ENCODE results near the gene NEDD4L.
A peak's percentile ranks its signal among the peaks of the same experiment; 100 is the strongest.

NEDD4L gene

GRCh38 chr18:58398648-58399398 lies 354.8 kb downstream of the NEDD4L start:
- CTCF ChIA-PET: no interaction called here
- no peak for DNase-seq (ENCODE audit: low read depth, low spot score)
- POLR2A ChIA-PET: no interaction called here
- TF ChIP-seq, protein P1, sequence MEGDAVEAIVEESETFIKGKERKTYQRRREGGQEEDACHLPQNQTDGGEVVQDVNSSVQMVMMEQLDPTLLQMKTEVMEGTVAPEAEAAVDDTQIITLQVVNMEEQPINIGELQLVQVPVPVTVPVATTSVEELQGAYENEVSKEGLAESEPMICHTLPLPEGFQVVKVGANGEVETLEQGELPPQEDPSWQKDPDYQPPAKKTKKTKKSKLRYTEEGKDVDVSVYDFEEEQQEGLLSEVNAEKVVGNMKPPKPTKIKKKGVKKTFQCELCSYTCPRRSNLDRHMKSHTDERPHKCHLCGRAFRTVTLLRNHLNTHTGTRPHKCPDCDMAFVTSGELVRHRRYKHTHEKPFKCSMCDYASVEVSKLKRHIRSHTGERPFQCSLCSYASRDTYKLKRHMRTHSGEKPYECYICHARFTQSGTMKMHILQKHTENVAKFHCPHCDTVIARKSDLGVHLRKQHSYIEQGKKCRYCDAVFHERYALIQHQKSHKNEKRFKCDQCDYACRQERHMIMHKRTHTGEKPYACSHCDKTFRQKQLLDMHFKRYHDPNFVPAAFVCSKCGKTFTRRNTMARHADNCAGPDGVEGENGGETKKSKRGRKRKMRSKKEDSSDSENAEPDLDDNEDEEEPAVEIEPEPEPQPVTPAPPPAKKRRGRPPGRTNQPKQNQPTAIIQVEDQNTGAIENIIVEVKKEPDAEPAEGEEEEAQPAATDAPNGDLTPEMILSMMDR (IDR thresholded peaks at IDR 0.05; ENCODE audit: insufficient read depth, low read length, missing control alignments): no peak
- H3K4me3 ChIP-seq (ENCODE audit: low read depth, low read length): no peak overlapping the region

DNA sequence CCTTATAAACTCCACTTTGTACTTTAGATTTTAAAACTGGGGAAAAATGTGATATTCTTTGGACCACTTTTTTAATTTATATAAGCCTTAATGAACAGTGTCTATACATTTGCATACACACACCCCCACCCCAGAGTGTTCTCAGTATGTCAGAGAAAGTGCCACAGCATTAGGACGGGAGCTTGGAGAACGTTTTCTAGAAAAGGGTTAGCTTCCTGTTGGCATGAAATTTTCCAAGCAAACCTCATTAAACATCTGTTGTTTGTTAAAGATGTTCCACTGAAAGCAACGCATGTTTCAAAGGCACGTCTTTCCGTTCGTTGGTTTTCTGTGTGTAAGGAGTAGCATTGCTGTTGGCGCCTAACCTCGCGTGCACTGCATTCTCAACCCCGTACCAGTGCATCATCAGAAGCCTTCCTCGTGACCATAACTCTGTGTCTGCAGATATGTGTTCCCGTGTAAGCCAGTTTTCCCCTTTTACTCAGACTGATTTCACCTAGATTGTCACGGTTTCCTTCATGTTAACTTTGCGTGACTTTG lies 356.4 kb downstream of the NEDD4L start:
- ChIA-PET POLR2A (no interaction called here), CTCF (interaction anchor here (1.8 to 2.7 kb wide), 2 partner anchors 8 to 364 kb away, joined by 5 to 10 read pairs; no protein-coding TSS in a partner anchor)
- DNase-seq (ENCODE audit: low read depth, low spot score): peak; percentile 12
- H3K4me3 ChIP-seq (ENCODE audit: low read depth, low read length): no peak overlapping the region
- TF ChIP-seq, protein P1 (IDR thresholded peaks at IDR 0.05; ENCODE audit: insufficient read depth, low read length, missing control alignments): no peak

GRCh38 chr18:58401191-58401590 lies 357.2 kb downstream of the NEDD4L start:
- no peak overlapping the region for H3K4me3 ChIP-seq (ENCODE audit: low read depth, low read length)
- no peak for DNase-seq (ENCODE audit: low read depth, low spot score)
- TF ChIP-seq, protein P1 (IDR thresholded peaks at IDR 0.05; ENCODE audit: insufficient read depth, low read length, missing control alignments): no peak
- CTCF ChIA-PET: interaction anchor here (1.8 to 2.7 kb wide), 2 partner anchors 9 to 363 kb away, joined by 5 to 10 read pairs; no protein-coding TSS in a partner anchor
- POLR2A ChIA-PET: no interaction called here

DNA sequence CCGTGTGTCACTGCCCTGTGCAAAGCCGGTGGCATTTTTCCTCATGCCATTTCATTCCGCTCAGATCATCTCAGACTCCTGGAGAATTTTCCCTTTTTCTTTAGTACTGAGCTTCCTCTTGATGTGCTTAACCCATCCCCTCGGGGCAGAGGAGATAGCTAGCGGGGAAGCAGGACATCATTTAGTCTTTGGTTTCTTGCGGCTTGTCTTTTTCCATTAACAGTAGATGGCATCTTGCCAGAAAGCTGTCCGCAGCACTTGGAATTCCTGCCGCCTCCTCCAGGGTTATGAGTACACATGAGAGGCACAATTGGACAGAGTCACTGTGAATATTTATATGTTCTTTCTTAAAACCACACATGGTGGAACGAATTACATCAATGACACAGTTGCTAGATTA lies 358.2 kb downstream of the NEDD4L start:
- no peak overlapping the region for H3K4me3 ChIP-seq (ENCODE audit: low read depth, low read length)
- ChIA-PET CTCF (interaction anchor here (2.7 kb wide), 1 partner anchor 10 kb away, joined by 10 read pairs; no protein-coding TSS in a partner anchor), POLR2A (no interaction called here)
- DNase-seq (ENCODE audit: low read depth, low spot score): no peak
- TF ChIP-seq, protein P1 (IDR thresholded peaks at IDR 0.05; ENCODE audit: insufficient read depth, low read length, missing control alignments): no peak

- DNase-seq (ENCODE audit: low read depth, low spot score): no peak
- POLR2A ChIA-PET: no interaction called here
- CTCF ChIA-PET: interaction anchor here (2.7 kb wide), 1 partner anchor 11 kb away, joined by 10 read pairs; no protein-coding TSS in a partner anchor
Observed at GRCh38 chr18:58402951-58403702, 359.1 kb downstream of the NEDD4L start.

More at GRCh38 chr18:58402951-58403702, 359.1 kb downstream of the NEDD4L start:
- no peak overlapping the region for H3K4me3 ChIP-seq (ENCODE audit: low read depth, low read length)
- TF ChIP-seq, protein P1 (IDR thresholded peaks at IDR 0.05; ENCODE audit: insufficient read depth, low read length, missing control alignments): no peak

Measured in AG04449 (cell line).